GM12878 (cell line): ENCODE measurements around the gene MCM3AP. TPM values are rescaled to one million over a fixed set of nuclear protein-coding genes. Genes with fewer than 3 reads are reported as not detected.

ENCODE experiments used
- EGR1 ChIP-seq, 2 experiments: IDR thresholded peaks; 1 replicate in 1 of 2; 2 replicates in 1 of 2; pipeline ENCODE4 v1.6.1; 2011 to 2012; ENCODE audit warnings: low read depth in 2 of 2, low read length in 2 of 2, borderline replicate concordance in 1 of 2, mild to moderate bottlenecking in 1 of 2, moderate library complexity in 1 of 2
- ETV6 ChIP-seq, 2 experiments: fragments of 450-650 bp in 1 of 2; IDR thresholded peaks in 1 of 2; conservative IDR thresholded peaks in 1 of 2; 2 replicates each; pipeline ENCODE4 v1.6.1; 2014; ENCODE audit warnings: antibody characterized with exemption in 1 of 2, borderline replicate concordance in 1 of 2, low read depth in 1 of 2, mild to moderate bottlenecking in 1 of 2, moderate library complexity in 1 of 2
- HDAC6 ChIP-seq: fragments of 200-600 bp; sonication (generic); IDR thresholded peaks from one replicate; pipeline ENCODE4 v1.8.0; 2017; ENCODE audit warnings: antibody characterized with exemption; ENCODE audit not compliant: unreplicated experiment
- SP1 ChIP-seq: IDR thresholded peaks from one replicate; pipeline ENCODE4 v1.6.1; 2011; ENCODE audit warnings: low read depth, low read length
- polyA plus RNA-seq, 11 experiments: library from polyadenylated mRNA; depleted of rRNA in 4 of 11; unstranded in 6 of 11; stranded (reverse) in 5 of 11; fragments of >200 nt; fragmentation: Nextera tagmentation in 4 of 11; fragmentation: Illumina TruSeq in 1 of 11; extraction: Ambion mirVana in 4 of 11; extraction: Trizol in 1 of 11; gene quantifications; 1 replicate in 1 of 11; 2 replicates in 10 of 11; pipeline versions ENCODE4 v1.2.1 to v1.2.3, GENCODE V29; 2011 to 2016; ENCODE audit warnings: inconsistent platforms in 2 of 11, missing spikeins in 2 of 11, low read depth in 1 of 11
- total RNA-seq, 4 experiments: library from RNA; depleted of rRNA in 3 of 4; stranded (reverse); fragments of >200 nt in 3 of 4; fragmentation: Illumina TruSeq in 1 of 4; extraction: Trizol in 1 of 4; gene quantifications; 2 replicates each; pipeline versions ENCODE4 v1.2.1 to v1.2.3, GENCODE V29; 2013 to 2021
- TF ChIP-seq, protein P1 (sequence below): IDR thresholded peaks from 2 replicates; pipeline ENCODE4 v1.6.1; 2011; ENCODE audit warnings: low read depth, low read length, improper control_type of control experiment, borderline replicate concordance

MCM3AP gene
- total and polyA plus RNA-seq, 10 of the 15 experiments (the other 5 are each of a cell fraction or from before 2014, with no cell fraction given), result 6.1 to 95.7 (median 47.0) TPM

- no peak for TF ChIP-seq EGR1 (IDR thresholded peaks at IDR 0.05; ENCODE audit: borderline replicate concordance in 1 of 2, low read depth in 2 of 2, low read length in 2 of 2)
- TF ChIP-seq, protein P1, sequence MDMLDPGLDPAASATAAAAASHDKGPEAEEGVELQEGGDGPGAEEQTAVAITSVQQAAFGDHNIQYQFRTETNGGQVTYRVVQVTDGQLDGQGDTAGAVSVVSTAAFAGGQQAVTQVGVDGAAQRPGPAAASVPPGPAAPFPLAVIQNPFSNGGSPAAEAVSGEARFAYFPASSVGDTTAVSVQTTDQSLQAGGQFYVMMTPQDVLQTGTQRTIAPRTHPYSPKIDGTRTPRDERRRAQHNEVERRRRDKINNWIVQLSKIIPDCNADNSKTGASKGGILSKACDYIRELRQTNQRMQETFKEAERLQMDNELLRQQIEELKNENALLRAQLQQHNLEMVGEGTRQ, result no peak
- no peak for TF ChIP-seq ETV6 (conservative IDR thresholded peaks at IDR 0.05 in 1 of 2, IDR thresholded peaks at IDR 0.05 in 1 of 2; ENCODE audit: borderline replicate concordance in 1 of 2, low read depth in 1 of 2)
- TF ChIP-seq SP1, result no peak
- TF ChIP-seq HDAC6, result no peak
These were observed 99.7 kb downstream of the MCM3AP start (continued) for GRCh38 chr21:46185716-46186115.

Other genes starting within 250 kb of the MCM3AP start
Only the 7 nearest of the 8 such genes appear.
- gene FTCD, start 130.0 kb downstream of the MCM3AP start, total RNA-seq (2014; rRNA removed), result 0.60 TPM in 1 of 2 replicates, not detected in the other
- gene FTCD, start 130.0 kb downstream of the MCM3AP start, total RNA-seq (2014; rRNA removed; fragmentation: Illumina TruSeq; extraction: Trizol), result not detected in 2 replicates
- 0.28 TPM in 1 of 2 replicates, not detected in the other for gene FTCD, start 130.0 kb downstream of the MCM3AP start, total RNA-seq (2021)
- gene FTCD, start 130.0 kb downstream of the MCM3AP start, polyA plus RNA-seq (2011; rRNA removed), result not detected in 2 replicates
- gene FTCD, start 130.0 kb downstream of the MCM3AP start, polyA plus RNA-seq (2014; fragmentation: Illumina TruSeq; extraction: Trizol), result not detected in 2 replicates
- not detected for gene FTCD, start 130.0 kb downstream of the MCM3AP start, polyA plus RNA-seq (2014; fragmentation: Nextera tagmentation; extraction: Ambion mirVana)
- 0.27 and 0.33 TPM in 2 replicates for gene FTCD, start 130.0 kb downstream of the MCM3AP start, polyA plus RNA-seq (2014; rRNA removed)
- not detected for gene FTCD, start 130.0 kb downstream of the MCM3AP start, polyA plus RNA-seq (2016; fragmentation: Nextera tagmentation; extraction: Ambion mirVana)
- 6.4 and 6.8 TPM in 2 replicates for gene SPATC1L, start 101.2 kb downstream of the MCM3AP start, total RNA-seq (2014; rRNA removed)
- gene SPATC1L, start 101.2 kb downstream of the MCM3AP start, total RNA-seq (2014; rRNA removed; fragmentation: Illumina TruSeq; extraction: Trizol), result 2.5 and 2.8 TPM in 2 replicates
- 9.5 and 11.2 TPM in 2 replicates for gene SPATC1L, start 101.2 kb downstream of the MCM3AP start, total RNA-seq (2021)
- gene SPATC1L, start 101.2 kb downstream of the MCM3AP start, polyA plus RNA-seq (2011; rRNA removed), result 0.72 and 1.4 TPM in 2 replicates
- gene SPATC1L, start 101.2 kb downstream of the MCM3AP start, polyA plus RNA-seq (2014; fragmentation: Illumina TruSeq; extraction: Trizol), result 0.38 and 2.1 TPM in 2 replicates
- not detected for gene SPATC1L, start 101.2 kb downstream of the MCM3AP start, polyA plus RNA-seq (2014; fragmentation: Nextera tagmentation; extraction: Ambion mirVana)
- gene SPATC1L, start 101.2 kb downstream of the MCM3AP start, polyA plus RNA-seq (2014; rRNA removed), result 5.9 and 7.2 TPM in 2 replicates
- 10 to 100 TPM; 13.4 to 16.0 TPM for gene SPATC1L, start 101.2 kb downstream of the MCM3AP start, polyA plus RNA-seq (2016; fragmentation: Nextera tagmentation; extraction: Ambion mirVana)
- gene LSS, start 56.8 kb downstream of the MCM3AP start, total RNA-seq (2014; rRNA removed), result 61.4 and 65.2 TPM in 2 replicates
- 19.6 and 20.3 TPM in 2 replicates for gene LSS, start 56.8 kb downstream of the MCM3AP start, total RNA-seq (2014; rRNA removed; fragmentation: Illumina TruSeq; extraction: Trizol)
- 82.4 and 86.4 TPM in 2 replicates for gene LSS, start 56.8 kb downstream of the MCM3AP start, total RNA-seq (2021)
- gene LSS, start 56.8 kb downstream of the MCM3AP start, polyA plus RNA-seq (2011; rRNA removed), result 26.1 and 51.3 TPM in 2 replicates
- 18.3 and 24.0 TPM in 2 replicates for gene LSS, start 56.8 kb downstream of the MCM3AP start, polyA plus RNA-seq (2014; fragmentation: Illumina TruSeq; extraction: Trizol)
- 1 to 10 TPM; 2.9 to 3.7 TPM for gene LSS, start 56.8 kb downstream of the MCM3AP start, polyA plus RNA-seq (2014; fragmentation: Nextera tagmentation; extraction: Ambion mirVana)
- gene LSS, start 56.8 kb downstream of the MCM3AP start, polyA plus RNA-seq (2014; rRNA removed), result 60.9 and 68.4 TPM in 2 replicates
- gene LSS, start 56.8 kb downstream of the MCM3AP start, polyA plus RNA-seq (2016; fragmentation: Nextera tagmentation; extraction: Ambion mirVana), result 10 to 100 TPM; 25.5 to 29.4 TPM
- 16.7 and 18.1 TPM in 2 replicates for gene YBEY, start 731 bp upstream of the MCM3AP start, total RNA-seq (2014; rRNA removed)
- 16.5 and 16.9 TPM in 2 replicates for gene YBEY, start 731 bp upstream of the MCM3AP start, total RNA-seq (2014; rRNA removed; fragmentation: Illumina TruSeq; extraction: Trizol)
- gene YBEY, start 731 bp upstream of the MCM3AP start, total RNA-seq (2021), result 13.2 and 13.8 TPM in 2 replicates
- 31.1 and 38.1 TPM in 2 replicates for gene YBEY, start 731 bp upstream of the MCM3AP start, polyA plus RNA-seq (2011; rRNA removed)
- gene YBEY, start 731 bp upstream of the MCM3AP start, polyA plus RNA-seq (2014; fragmentation: Illumina TruSeq; extraction: Trizol), result 18.9 and 22.1 TPM in 2 replicates
- 10 to 100 TPM in 1 of 2 experiments, 1 to 10 TPM in 1; 6.5 to 11.3 TPM for gene YBEY, start 731 bp upstream of the MCM3AP start, polyA plus RNA-seq (2014; fragmentation: Nextera tagmentation; extraction: Ambion mirVana)
- gene YBEY, start 731 bp upstream of the MCM3AP start, polyA plus RNA-seq (2014; rRNA removed), result 27.1 and 31.4 TPM in 2 replicates
- gene YBEY, start 731 bp upstream of the MCM3AP start, polyA plus RNA-seq (2016; fragmentation: Nextera tagmentation; extraction: Ambion mirVana), result 10 to 100 TPM; 20.2 to 20.9 TPM
- gene C21orf58, start 38.3 kb upstream of the MCM3AP start, total RNA-seq (2014; rRNA removed), result 14.4 and 16.2 TPM in 2 replicates
- gene C21orf58, start 38.3 kb upstream of the MCM3AP start, total RNA-seq (2014; rRNA removed; fragmentation: Illumina TruSeq; extraction: Trizol), result 6.7 and 7.3 TPM in 2 replicates
- 17.9 and 22.3 TPM in 2 replicates for gene C21orf58, start 38.3 kb upstream of the MCM3AP start, total RNA-seq (2021)
- gene C21orf58, start 38.3 kb upstream of the MCM3AP start, polyA plus RNA-seq (2011; rRNA removed), result 4.9 and 6.4 TPM in 2 replicates
- 1.3 and 6.7 TPM in 2 replicates for gene C21orf58, start 38.3 kb upstream of the MCM3AP start, polyA plus RNA-seq (2014; fragmentation: Illumina TruSeq; extraction: Trizol)
- 1 to 10 TPM; 1.1 TPM for gene C21orf58, start 38.3 kb upstream of the MCM3AP start, polyA plus RNA-seq (2014; fragmentation: Nextera tagmentation; extraction: Ambion mirVana)
- gene C21orf58, start 38.3 kb upstream of the MCM3AP start, polyA plus RNA-seq (2014; rRNA removed), result 21.6 and 28.2 TPM in 2 replicates
- gene C21orf58, start 38.3 kb upstream of the MCM3AP start, polyA plus RNA-seq (2016; fragmentation: Nextera tagmentation; extraction: Ambion mirVana), result 10 to 100 TPM; 18.8 to 20.2 TPM
- 21.9 and 22.1 TPM in 2 replicates for gene PCNT, start 38.5 kb upstream of the MCM3AP start, total RNA-seq (2014; rRNA removed)
- 15.3 and 17.1 TPM in 2 replicates for gene PCNT, start 38.5 kb upstream of the MCM3AP start, total RNA-seq (2014; rRNA removed; fragmentation: Illumina TruSeq; extraction: Trizol)
- gene PCNT, start 38.5 kb upstream of the MCM3AP start, total RNA-seq (2021), result 33.0 and 35.4 TPM in 2 replicates
- 11.3 and 11.5 TPM in 2 replicates for gene PCNT, start 38.5 kb upstream of the MCM3AP start, polyA plus RNA-seq (2011; rRNA removed)
- 7.4 and 18.9 TPM in 2 replicates for gene PCNT, start 38.5 kb upstream of the MCM3AP start, polyA plus RNA-seq (2014; fragmentation: Illumina TruSeq; extraction: Trizol)
- 1 to 10 TPM; 2.9 to 6.0 TPM for gene PCNT, start 38.5 kb upstream of the MCM3AP start, polyA plus RNA-seq (2014; fragmentation: Nextera tagmentation; extraction: Ambion mirVana)
- 25.4 and 35.1 TPM in 2 replicates for gene PCNT, start 38.5 kb upstream of the MCM3AP start, polyA plus RNA-seq (2014; rRNA removed)
- 10 to 100 TPM; 39.2 to 39.6 TPM for gene PCNT, start 38.5 kb upstream of the MCM3AP start, polyA plus RNA-seq (2016; fragmentation: Nextera tagmentation; extraction: Ambion mirVana)
- gene DIP2A, start 173.3 kb upstream of the MCM3AP start, total RNA-seq (2014; rRNA removed), result 10.5 and 11.2 TPM in 2 replicates
- 9.5 and 10.1 TPM in 2 replicates for gene DIP2A, start 173.3 kb upstream of the MCM3AP start, total RNA-seq (2014; rRNA removed; fragmentation: Illumina TruSeq; extraction: Trizol)
- gene DIP2A, start 173.3 kb upstream of the MCM3AP start, total RNA-seq (2021), result 16.8 and 21.1 TPM in 2 replicates
- 23.3 and 25.5 TPM in 2 replicates for gene DIP2A, start 173.3 kb upstream of the MCM3AP start, polyA plus RNA-seq (2011; rRNA removed)
- gene DIP2A, start 173.3 kb upstream of the MCM3AP start, polyA plus RNA-seq (2014; fragmentation: Illumina TruSeq; extraction: Trizol), result 10.7 and 13.2 TPM in 2 replicates
- 1 to 10 TPM; 1.7 to 3.4 TPM for gene DIP2A, start 173.3 kb upstream of the MCM3AP start, polyA plus RNA-seq (2014; fragmentation: Nextera tagmentation; extraction: Ambion mirVana)
- gene DIP2A, start 173.3 kb upstream of the MCM3AP start, polyA plus RNA-seq (2014; rRNA removed), result 17.0 and 20.4 TPM in 2 replicates
- gene DIP2A, start 173.3 kb upstream of the MCM3AP start, polyA plus RNA-seq (2016; fragmentation: Nextera tagmentation; extraction: Ambion mirVana), result 10 to 100 TPM; 11.2 to 14.2 TPM